AG04449 (cell line): ENCODE results near the gene ERBB4.

Experiments used
- CTCF ChIA-PET: fragments of 350-600 bp; formaldehyde crosslinking; extraction: SDS; loops from one replicate; lab custom pipeline; 2021; ENCODE audit warnings: antibody characterized with exemption; lab: Yijun Ruan, JAX
- POLR2A ChIA-PET: fragments of 400-600, 350-600 bp; formaldehyde crosslinking; extraction: SDS; loops from one replicate; lab custom pipeline; 2020; ENCODE audit warnings: antibody characterized with exemption, inconsistent platforms; lab: Yijun Ruan, JAX
- DNase-seq: peaks from one replicate; pipeline ENCODE4 v3.0.0-alpha.2; 2010; ENCODE audit warnings: low read depth, low spot score
- H3K4me3 ChIP-seq: 2 replicates; pipeline ENCODE4 v1.5.1; 2011; ENCODE audit warnings: low read depth, mild to moderate bottlenecking, control low read depth, low read length
- CTCF ChIP-seq: IDR thresholded peaks from one replicate; pipeline ENCODE4 v1.5.1; 2011; ENCODE audit warnings: mild to moderate bottlenecking, moderate library complexity, low read length, control low read depth, inconsistent platforms; ENCODE audit not compliant: insufficient read depth; ENCODE audit errors: missing control alignments

ERBB4 gene

DNA sequence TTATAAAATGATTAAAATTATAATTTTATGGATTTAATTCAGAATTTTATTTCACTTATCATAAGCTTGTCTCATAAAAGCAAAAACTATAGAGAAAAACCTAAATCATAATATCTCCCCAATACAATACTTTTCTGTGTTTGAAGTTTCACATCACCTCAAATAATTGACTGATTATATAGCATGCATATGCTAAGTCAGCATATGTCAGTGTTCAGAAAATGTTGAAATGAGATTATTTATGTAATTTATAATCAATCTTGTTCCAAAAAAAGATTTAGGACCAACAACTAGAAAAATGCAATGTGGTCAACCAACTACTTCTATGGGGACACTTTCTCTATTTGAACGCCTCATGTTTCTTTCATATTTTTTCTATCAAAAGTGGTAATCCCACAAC, 1079.6 kb downstream of the ERBB4 start:
- ChIA-PET POLR2A (no interaction called here), CTCF (interaction anchor here (1.0 kb wide), 1 partner anchor 1108 kb away, joined by 3 read pairs; no protein-coding TSS in a partner anchor)
- no peak for TF ChIP-seq CTCF
- no peak overlapping the region for H3K4me3 ChIP-seq
- no peak for DNase-seq

- ChIA-PET CTCF (interaction anchor here (1.4 kb wide), 1 partner anchor 8 kb away, joined by 4 read pairs; no protein-coding TSS in a partner anchor), POLR2A (no interaction called here)
- DNase-seq, result no peak
- H3K4me3 ChIP-seq, result no peak overlapping the region
- no peak for TF ChIP-seq CTCF
Measured at GRCh38 chr2:211457325-211457724, 1081.3 kb downstream of the ERBB4 start.

- CTCF ChIA-PET, result interaction anchor here (0.8 to 2.3 kb wide), 9 partner anchors 9 to 1117 kb away, joined by 3 to 9 read pairs (median 4); no protein-coding TSS in a partner anchor
- no peak overlapping the region for H3K4me3 ChIP-seq
- no peak for DNase-seq
- peak; percentile 62 for TF ChIP-seq CTCF
- POLR2A ChIA-PET, result no interaction called here
Measured at GRCh38 chr2:211455216-211455841, 1083.3 kb downstream of the ERBB4 start.

- POLR2A ChIA-PET, result no interaction called here
- CTCF ChIA-PET, result interaction anchor here (0.9 to 2.3 kb wide), 8 partner anchors 9 to 1117 kb away, joined by 3 to 9 read pairs (median 4); no protein-coding TSS in a partner anchor
- DNase-seq, result no peak
- H3K4me3 ChIP-seq, result no peak overlapping the region
- TF ChIP-seq CTCF, result no peak
Measured at GRCh38 chr2:211454679-211455078, 1083.9 kb downstream of the ERBB4 start.

DNA sequence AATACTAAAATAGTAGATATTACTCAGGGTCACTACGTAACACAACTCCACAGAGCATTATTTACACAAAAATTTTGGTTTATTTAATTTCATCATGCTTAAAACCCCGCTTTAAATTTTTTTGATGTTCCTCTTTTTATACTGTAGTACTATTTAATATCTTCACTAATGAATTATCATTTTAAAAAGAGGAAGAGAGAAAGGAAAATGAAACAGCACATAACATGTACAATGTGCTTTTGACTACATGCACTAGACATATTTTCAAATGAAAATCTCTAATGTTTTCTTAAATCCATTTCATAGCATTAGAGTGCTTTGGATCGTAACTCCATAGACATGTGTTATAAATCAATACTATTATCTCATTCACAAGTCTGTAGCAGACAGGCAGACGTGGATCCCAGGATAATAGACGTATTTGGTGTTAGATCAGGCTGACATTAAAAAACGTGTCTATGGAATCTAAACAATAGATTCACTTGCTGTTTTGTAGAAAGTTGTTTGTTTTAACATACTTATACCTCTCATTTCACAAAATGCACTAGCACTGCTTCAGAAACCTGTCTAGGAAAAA, 1085.2 kb downstream of the ERBB4 start:
- ChIA-PET POLR2A (no interaction called here), CTCF (interaction anchor here (1.0 to 2.3 kb wide), 3 partner anchors 14 to 1118 kb away, joined by 4 to 9 read pairs (median 4); no protein-coding TSS in a partner anchor)
- no peak for TF ChIP-seq CTCF
- H3K4me3 ChIP-seq, result no peak overlapping the region
- DNase-seq, result no peak

DNA sequence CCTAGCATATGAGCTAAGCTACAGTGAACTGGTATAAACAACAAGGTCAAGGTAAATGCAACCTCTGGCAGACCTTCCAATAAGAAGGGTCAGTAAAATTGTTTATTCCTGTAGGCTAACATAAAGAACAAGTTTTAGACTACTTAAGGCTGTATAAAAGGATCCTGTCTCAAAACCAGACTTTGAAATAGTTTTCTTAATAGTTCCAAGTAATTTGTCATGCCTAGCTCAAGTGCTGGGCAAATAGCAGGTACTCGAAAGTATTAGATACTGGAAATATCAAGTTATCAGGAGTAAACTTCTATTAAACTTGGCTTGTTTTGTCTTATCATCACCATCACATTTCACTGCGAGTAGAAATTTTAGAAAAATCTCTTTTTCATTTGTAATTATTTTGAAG, 1087.0 kb downstream of the ERBB4 start:
- no peak for DNase-seq
- POLR2A ChIA-PET, result no interaction called here
- TF ChIP-seq CTCF, result no peak
- no peak overlapping the region for H3K4me3 ChIP-seq
- CTCF ChIA-PET, result no interaction called here
